HepG2 (cell line): ENCODE results near the gene CDC23. TPM values are rescaled to one million over a fixed set of nuclear protein-coding genes. Genes with fewer than 3 reads are reported as not detected.

Experiments used
- ETV6 ChIP-seq: sonication (generic); formaldehyde crosslinking; conservative IDR thresholded peaks from 2 replicates; pipeline ENCODE4 v1.4.0; 2020; ENCODE audit warnings: missing genetic modification reagents
- MIER2 ChIP-seq: IDR thresholded peaks from 2 replicates; pipeline ENCODE4 v1.6.1; 2016; ENCODE audit warnings: missing biosample characterization, missing genetic modification reagents
- NCOA5 ChIP-seq: sonication (generic); formaldehyde crosslinking; IDR thresholded peaks from 2 replicates; pipeline ENCODE4 v1.4.0; 2020; ENCODE audit warnings: missing genetic modification reagents
- NFKB2 ChIP-seq: sonication (generic); formaldehyde crosslinking; IDR thresholded peaks from 2 replicates; pipeline ENCODE4 v1.4.0; 2020; ENCODE audit warnings: missing genetic modification reagents, borderline replicate concordance
- NR3C1 ChIP-seq: sonication (generic); formaldehyde crosslinking; IDR thresholded peaks from 2 replicates; pipeline ENCODE4 v1.4.0; 2020; ENCODE audit warnings: missing genetic modification reagents
- PPARG ChIP-seq: conservative IDR thresholded peaks from 2 replicates; pipeline ENCODE4 v1.6.1; 2016; ENCODE audit warnings: missing biosample characterization, missing genetic modification reagents
- SIN3B ChIP-seq: fragments of 150-350 bp; IDR thresholded peaks from 2 replicates; pipeline ENCODE4 v1.6.1; 2014; ENCODE audit warnings: low read length
- THAP11 ChIP-seq: IDR thresholded peaks from 2 replicates; pipeline ENCODE4 v1.6.1; 2016; ENCODE audit warnings: missing biosample characterization, missing genetic modification reagents
- YY1 ChIP-seq: IDR thresholded peaks from 2 replicates; pipeline ENCODE4 v1.6.1; 2011; ENCODE audit warnings: low read length, low read depth, moderate library complexity, mild to moderate bottlenecking; ENCODE audit not compliant: insufficient read depth, insufficient replicate concordance
- ZMAT3 ChIP-seq: sonication (generic); formaldehyde crosslinking; conservative IDR thresholded peaks from 2 replicates; pipeline ENCODE4 v1.7.0; 2021; ENCODE audit warnings: missing genetic modification reagents
- ZNF253 ChIP-seq: sonication (generic); formaldehyde crosslinking; IDR thresholded peaks from 2 replicates; pipeline ENCODE4 v1.8.0; 2022; ENCODE audit warnings: mild to moderate bottlenecking, missing genetic modification reagents, borderline replicate concordance
- ZNF552 ChIP-seq: sonication (generic); formaldehyde crosslinking; IDR thresholded peaks from 2 replicates; pipeline ENCODE4 v1.9.0; 2022; ENCODE audit warnings: missing genetic modification reagents, mild to moderate bottlenecking, borderline replicate concordance
- ZNF83 ChIP-seq: sonication (generic); formaldehyde crosslinking; IDR thresholded peaks from 2 replicates; pipeline ENCODE4 v1.4.0; 2020; ENCODE audit warnings: missing genetic modification reagents, mild to moderate bottlenecking, borderline replicate concordance
- polyA plus RNA-seq, 8 experiments: library from polyadenylated mRNA; depleted of rRNA in 3 of 8; stranded (reverse) in 7 of 8; unstranded in 1 of 8; fragments of >200 nt; fragmentation: Illumina TruSeq in 4 of 8; extraction: Trizol in 4 of 8; gene quantifications; 2 replicates each; pipeline versions ENCODE4 v1.2.1 to v1.2.3, GENCODE V29; 2011 to 2016; ENCODE audit warnings: low read depth in 4 of 8, missing spikeins in 1 of 8, mixed read lengths in 1 of 8; ENCODE audit not compliant: insufficient read depth in 1 of 8
- total RNA-seq, 5 experiments: library from RNA; depleted of rRNA; stranded (reverse); fragments of >200 nt; fragmentation: Illumina TruSeq; extraction: Trizol; gene quantifications; 2 replicates each; pipeline ENCODE4 v1.2.3, GENCODE V29; 2016; ENCODE audit warnings: low read depth in 1 of 5
- TF ChIP-seq, protein P1 (sequence below): sonication (generic); formaldehyde crosslinking; IDR thresholded peaks from 2 replicates; pipeline ENCODE4 v1.4.0; 2020; ENCODE audit warnings: missing genetic modification reagents
- TF ChIP-seq, protein P2 (sequence below): sonication (generic); formaldehyde crosslinking; IDR thresholded peaks from 2 replicates; pipeline ENCODE4 v1.4.0; 2020; ENCODE audit warnings: mild to moderate bottlenecking, missing genetic modification reagents
- TF ChIP-seq, protein P3 (sequence below): sonication (generic); formaldehyde crosslinking; IDR thresholded peaks from 2 replicates; pipeline ENCODE4 v1.4.0; 2020; ENCODE audit warnings: missing genetic modification reagents
- TF ChIP-seq, protein P4 (sequence below): IDR thresholded peaks from 2 replicates; pipeline ENCODE4 v1.6.1; 2018; ENCODE audit warnings: missing genetic modification reagents, mild to moderate bottlenecking, missing compliant biosample characterization
- TF ChIP-seq, protein P5 (sequence below): sonication (generic); formaldehyde crosslinking; IDR thresholded peaks from 2 replicates; pipeline ENCODE4 v1.4.0; 2020; ENCODE audit warnings: missing genetic modification reagents

Gene CDC23
- total and polyA plus RNA-seq, 2 of the 13 experiments (the other 11 are each of a cell fraction or from before 2014, with no cell fraction given) = 38.3 to 47.7 TPM

DNA sequence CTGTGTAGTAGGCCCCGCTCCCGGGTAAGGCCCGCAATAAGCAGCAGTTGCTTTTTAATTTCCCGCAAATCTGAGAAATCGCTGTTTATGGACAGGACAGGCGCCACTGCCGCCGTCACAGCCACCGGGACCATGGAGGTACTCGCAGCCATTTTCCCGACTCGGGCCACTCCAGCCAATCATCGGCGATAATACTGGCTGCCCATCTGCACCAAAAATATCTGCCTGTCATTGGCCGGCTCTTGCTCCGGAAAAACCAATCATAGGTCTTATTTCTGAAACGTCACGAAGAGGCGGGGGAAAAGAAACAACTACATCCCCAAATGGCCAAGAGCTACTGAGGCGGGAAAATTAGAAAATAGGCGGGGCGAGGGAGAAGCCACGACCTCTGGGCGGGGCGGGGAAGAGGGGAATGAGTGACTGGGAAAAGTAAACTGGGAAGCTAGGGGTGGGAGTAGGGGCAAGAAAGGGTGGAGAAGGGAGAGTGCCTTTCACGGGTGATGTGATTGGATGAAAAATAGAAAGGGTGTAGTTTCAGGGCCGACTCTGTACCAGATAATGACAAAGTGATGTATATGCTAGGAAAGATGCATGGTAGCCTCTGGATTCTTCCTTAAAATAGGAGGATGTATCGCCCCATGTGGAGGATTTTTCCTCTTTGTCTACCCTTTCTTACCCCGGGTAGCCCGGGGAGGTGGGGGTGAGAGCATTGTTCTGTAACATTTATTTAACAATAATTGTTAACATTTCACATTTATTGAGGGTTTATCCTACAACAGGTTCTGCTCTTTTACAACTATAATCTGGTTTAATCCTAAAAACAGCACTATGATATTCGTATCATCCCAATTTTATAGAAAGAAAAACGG, at the start of gene CDC23 (continued):
- TF ChIP-seq, protein P1, sequence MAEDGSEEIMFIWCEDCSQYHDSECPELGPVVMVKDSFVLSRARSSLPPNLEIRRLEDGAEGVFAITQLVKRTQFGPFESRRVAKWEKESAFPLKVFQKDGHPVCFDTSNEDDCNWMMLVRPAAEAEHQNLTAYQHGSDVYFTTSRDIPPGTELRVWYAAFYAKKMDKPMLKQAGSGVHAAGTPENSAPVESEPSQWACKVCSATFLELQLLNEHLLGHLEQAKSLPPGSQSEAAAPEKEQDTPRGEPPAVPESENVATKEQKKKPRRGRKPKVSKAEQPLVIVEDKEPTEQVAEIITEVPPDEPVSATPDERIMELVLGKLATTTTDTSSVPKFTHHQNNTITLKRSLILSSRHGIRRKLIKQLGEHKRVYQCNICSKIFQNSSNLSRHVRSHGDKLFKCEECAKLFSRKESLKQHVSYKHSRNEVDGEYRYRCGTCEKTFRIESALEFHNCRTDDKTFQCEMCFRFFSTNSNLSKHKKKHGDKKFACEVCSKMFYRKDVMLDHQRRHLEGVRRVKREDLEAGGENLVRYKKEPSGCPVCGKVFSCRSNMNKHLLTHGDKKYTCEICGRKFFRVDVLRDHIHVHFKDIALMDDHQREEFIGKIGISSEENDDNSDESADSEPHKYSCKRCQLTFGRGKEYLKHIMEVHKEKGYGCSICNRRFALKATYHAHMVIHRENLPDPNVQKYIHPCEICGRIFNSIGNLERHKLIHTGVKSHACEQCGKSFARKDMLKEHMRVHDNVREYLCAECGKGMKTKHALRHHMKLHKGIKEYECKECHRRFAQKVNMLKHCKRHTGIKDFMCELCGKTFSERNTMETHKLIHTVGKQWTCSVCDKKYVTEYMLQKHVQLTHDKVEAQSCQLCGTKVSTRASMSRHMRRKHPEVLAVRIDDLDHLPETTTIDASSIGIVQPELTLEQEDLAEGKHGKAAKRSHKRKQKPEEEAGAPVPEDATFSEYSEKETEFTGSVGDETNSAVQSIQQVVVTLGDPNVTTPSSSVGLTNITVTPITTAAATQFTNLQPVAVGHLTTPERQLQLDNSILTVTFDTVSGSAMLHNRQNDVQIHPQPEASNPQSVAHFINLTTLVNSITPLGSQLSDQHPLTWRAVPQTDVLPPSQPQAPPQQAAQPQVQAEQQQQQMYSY = no peak
- TF ChIP-seq, protein P2, sequence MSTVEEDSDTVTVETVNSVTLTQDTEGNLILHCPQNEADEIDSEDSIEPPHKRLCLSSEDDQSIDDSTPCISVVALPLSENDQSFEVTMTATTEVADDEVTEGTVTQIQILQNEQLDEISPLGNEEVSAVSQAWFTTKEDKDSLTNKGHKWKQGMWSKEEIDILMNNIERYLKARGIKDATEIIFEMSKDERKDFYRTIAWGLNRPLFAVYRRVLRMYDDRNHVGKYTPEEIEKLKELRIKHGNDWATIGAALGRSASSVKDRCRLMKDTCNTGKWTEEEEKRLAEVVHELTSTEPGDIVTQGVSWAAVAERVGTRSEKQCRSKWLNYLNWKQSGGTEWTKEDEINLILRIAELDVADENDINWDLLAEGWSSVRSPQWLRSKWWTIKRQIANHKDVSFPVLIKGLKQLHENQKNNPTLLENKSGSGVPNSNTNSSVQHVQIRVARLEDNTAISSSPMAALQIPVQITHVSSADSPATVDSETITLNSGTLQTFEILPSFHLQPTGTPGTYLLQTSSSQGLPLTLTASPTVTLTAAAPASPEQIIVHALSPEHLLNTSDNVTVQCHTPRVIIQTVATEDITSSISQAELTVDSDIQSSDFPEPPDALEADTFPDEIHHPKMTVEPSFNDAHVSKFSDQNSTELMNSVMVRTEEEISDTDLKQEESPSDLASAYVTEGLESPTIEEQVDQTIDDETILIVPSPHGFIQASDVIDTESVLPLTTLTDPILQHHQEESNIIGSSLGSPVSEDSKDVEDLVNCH (CRISPR knock-in tag) = no peak
- TF ChIP-seq NCOA5 (CRISPR knock-in tag) = no peak
- no peak for TF ChIP-seq MIER2 (CRISPR knock-in tag)
- no peak for TF ChIP-seq ETV6 (CRISPR knock-in tag)
- 0 out of 2 replicates have a peak, but pooled peaks have one; percentile 9 for TF ChIP-seq PPARG (CRISPR knock-in tag)
- 0 out of 2 replicates have a peak, but pooled peaks have one; percentile 51 for TF ChIP-seq ZMAT3 (CRISPR knock-in tag)
- no peak for TF ChIP-seq NR3C1 (CRISPR knock-in tag)
- peak; percentile 96 for TF ChIP-seq YY1
- peak; percentile 89 for TF ChIP-seq SIN3B
- TF ChIP-seq ZNF83 (CRISPR knock-in tag) = no peak
- TF ChIP-seq ZNF253 (CRISPR knock-in tag) = no peak
- peak; percentile 48; the same call in 1 of the 2 replicates for TF ChIP-seq NFKB2
- TF ChIP-seq, protein P3, sequence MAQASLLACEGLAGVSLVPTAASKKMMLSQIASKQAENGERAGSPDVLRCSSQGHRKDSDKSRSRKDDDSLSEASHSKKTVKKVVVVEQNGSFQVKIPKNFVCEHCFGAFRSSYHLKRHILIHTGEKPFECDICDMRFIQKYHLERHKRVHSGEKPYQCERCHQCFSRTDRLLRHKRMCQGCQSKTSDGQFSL (CRISPR knock-in tag) = no peak
- TF ChIP-seq, protein P4, sequence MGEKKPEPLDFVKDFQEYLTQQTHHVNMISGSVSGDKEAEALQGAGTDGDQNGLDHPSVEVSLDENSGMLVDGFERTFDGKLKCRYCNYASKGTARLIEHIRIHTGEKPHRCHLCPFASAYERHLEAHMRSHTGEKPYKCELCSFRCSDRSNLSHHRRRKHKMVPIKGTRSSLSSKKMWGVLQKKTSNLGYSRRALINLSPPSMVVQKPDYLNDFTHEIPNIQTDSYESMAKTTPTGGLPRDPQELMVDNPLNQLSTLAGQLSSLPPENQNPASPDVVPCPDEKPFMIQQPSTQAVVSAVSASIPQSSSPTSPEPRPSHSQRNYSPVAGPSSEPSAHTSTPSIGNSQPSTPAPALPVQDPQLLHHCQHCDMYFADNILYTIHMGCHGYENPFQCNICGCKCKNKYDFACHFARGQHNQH (CRISPR knock-in tag) = no peak; the same call in none of the 2 replicates
- TF ChIP-seq, protein P5, sequence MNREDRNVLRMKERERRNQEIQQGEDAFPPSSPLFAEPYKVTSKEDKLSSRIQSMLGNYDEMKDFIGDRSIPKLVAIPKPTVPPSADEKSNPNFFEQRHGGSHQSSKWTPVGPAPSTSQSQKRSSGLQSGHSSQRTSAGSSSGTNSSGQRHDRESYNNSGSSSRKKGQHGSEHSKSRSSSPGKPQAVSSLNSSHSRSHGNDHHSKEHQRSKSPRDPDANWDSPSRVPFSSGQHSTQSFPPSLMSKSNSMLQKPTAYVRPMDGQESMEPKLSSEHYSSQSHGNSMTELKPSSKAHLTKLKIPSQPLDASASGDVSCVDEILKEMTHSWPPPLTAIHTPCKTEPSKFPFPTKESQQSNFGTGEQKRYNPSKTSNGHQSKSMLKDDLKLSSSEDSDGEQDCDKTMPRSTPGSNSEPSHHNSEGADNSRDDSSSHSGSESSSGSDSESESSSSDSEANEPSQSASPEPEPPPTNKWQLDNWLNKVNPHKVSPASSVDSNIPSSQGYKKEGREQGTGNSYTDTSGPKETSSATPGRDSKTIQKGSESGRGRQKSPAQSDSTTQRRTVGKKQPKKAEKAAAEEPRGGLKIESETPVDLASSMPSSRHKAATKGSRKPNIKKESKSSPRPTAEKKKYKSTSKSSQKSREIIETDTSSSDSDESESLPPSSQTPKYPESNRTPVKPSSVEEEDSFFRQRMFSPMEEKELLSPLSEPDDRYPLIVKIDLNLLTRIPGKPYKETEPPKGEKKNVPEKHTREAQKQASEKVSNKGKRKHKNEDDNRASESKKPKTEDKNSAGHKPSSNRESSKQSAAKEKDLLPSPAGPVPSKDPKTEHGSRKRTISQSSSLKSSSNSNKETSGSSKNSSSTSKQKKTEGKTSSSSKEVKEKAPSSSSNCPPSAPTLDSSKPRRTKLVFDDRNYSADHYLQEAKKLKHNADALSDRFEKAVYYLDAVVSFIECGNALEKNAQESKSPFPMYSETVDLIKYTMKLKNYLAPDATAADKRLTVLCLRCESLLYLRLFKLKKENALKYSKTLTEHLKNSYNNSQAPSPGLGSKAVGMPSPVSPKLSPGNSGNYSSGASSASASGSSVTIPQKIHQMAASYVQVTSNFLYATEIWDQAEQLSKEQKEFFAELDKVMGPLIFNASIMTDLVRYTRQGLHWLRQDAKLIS = no peak
- TF ChIP-seq ZNF552 (CRISPR knock-in tag) = no peak
- peak; percentile 84 for TF ChIP-seq THAP11 (CRISPR knock-in tag)
